ENCODE data around the gene TSPAN14. TPM values are rescaled to one million over a fixed set of nuclear protein-coding genes. Genes with fewer than 3 reads are reported as not detected.

TSPAN14 gene
- total RNA-seq, 2 experiments from 2014 or later = 43.9 to 45.5 TPM

GRCh38 chr10:80407812-80408241 is 46.3 kb upstream of the TSPAN14 start:
- CTCF ChIA-PET = interaction anchor here (0.7 to 4.1 kb wide), 9 partner anchors 26 to 104 kb away, joined by 3 to 34 read pairs (median 4); no protein-coding TSS in a partner anchor
- Mint-ChIP-seq H3K4me3 (peak overlapping the region; percentile 76), H3K27ac (peak overlapping the region; percentile 81), H3K9me3 (no peaks in the 10 kb centered on the region), H3K36me3 (ENCODE audit: low read depth) (no peaks in the 10 kb centered on the region), H3K4me1 (ENCODE audit: low read depth) (peaks cover 27% of the 10 kb centered on the region), H3K27me3 (peaks cover 3% of the 10 kb centered on the region)
- POLR2A ChIA-PET = interaction anchor here (0.6 to 1.8 kb wide), 7 partner anchors 16 to 119 kb away, joined by 3 to 6 read pairs (median 4); no protein-coding TSS in a partner anchor
- ATAC-seq (peak; percentile 71), DNase-seq (peak; percentile 83)
- intact Hi-C loops (cut with micrococcal nuclease) = no loop called here
- no peak for TF ChIP-seq CTCF (IDR thresholded peaks at IDR 0.05)

- ChIA-PET CTCF (interaction anchor here (0.7 to 5.7 kb wide), 9 partner anchors 29 to 103 kb away, joined by 3 to 39 read pairs (median 4); no protein-coding TSS in a partner anchor), POLR2A (interaction anchor here (0.6 to 1.8 kb wide), 5 partner anchors 36 to 118 kb away, joined by 3 to 6 read pairs (median 4); no protein-coding TSS in a partner anchor)
- Mint-ChIP-seq H3K36me3 (ENCODE audit: low read depth) (no peaks in the 10 kb centered on the region), H3K27ac (peak within 1 kb of the TSS; percentile 81), H3K9me3 (no peaks in the 10 kb centered on the region), H3K4me1 (ENCODE audit: low read depth) (peaks cover 34% of the 10 kb centered on the region), H3K4me3 (peak within 1 kb of the TSS; percentile 76), H3K27me3 (peaks cover 3% of the 10 kb centered on the region)
- peak; percentile 92 for ATAC-seq
- TF ChIP-seq CTCF (IDR thresholded peaks at IDR 0.05) = no peak
- intact Hi-C loops (cut with micrococcal nuclease) = no loop called here
- peak; percentile 92 for DNase-seq
Measured at GRCh38 chr10:80408242-80409101, 45.6 kb upstream of the TSPAN14 start, which contains the start of gene PRXL2A. Gene PRXL2A, plus strand, starts transcription at chr10:80408551. Its CDS starts 11,917 bp downstream, at chr10:80420468.

GRCh38 chr10:80409121-80409520 is 45.0 kb upstream of the TSPAN14 start:
- H3K36me3 Mint-ChIP-seq (ENCODE audit: low read depth) = no peaks in the 10 kb centered on the region
- intact Hi-C loops (cut with micrococcal nuclease) = no loop called here
- peak overlapping the region; percentile 61 for H3K27ac Mint-ChIP-seq
- TF ChIP-seq CTCF (IDR thresholded peaks at IDR 0.05) = no peak
- H3K4me3 Mint-ChIP-seq = peak overlapping the region; percentile 76
- ChIA-PET CTCF (interaction anchor here (1.3 to 5.7 kb wide), 3 partner anchors 31 to 96 kb away, joined by 4 to 39 read pairs (median 21); no protein-coding TSS in a partner anchor), POLR2A (no interaction called here)
- peaks cover 39% of the 10 kb centered on the region for H3K4me1 Mint-ChIP-seq (ENCODE audit: low read depth)
- H3K9me3 Mint-ChIP-seq = no peaks in the 10 kb centered on the region
- ATAC-seq = no peak
- H3K27me3 Mint-ChIP-seq = peaks cover 3% of the 10 kb centered on the region
- no peak for DNase-seq

- Mint-ChIP-seq H3K27me3 (peaks cover 3% of the 10 kb centered on the region), H3K4me3 (peak overlapping the region; percentile 55), H3K27ac (no peak overlapping the region), H3K4me1 (ENCODE audit: low read depth) (peaks cover 41% of the 10 kb centered on the region), H3K9me3 (no peaks in the 10 kb centered on the region), H3K36me3 (ENCODE audit: low read depth) (no peaks in the 10 kb centered on the region)
- ChIA-PET POLR2A (interaction anchor here (1.2 kb wide), 1 partner anchor 34 kb away, joined by 3 read pairs; no protein-coding TSS in a partner anchor), CTCF (interaction anchor here (1.1 to 5.7 kb wide), 5 partner anchors 22 to 95 kb away, joined by 3 to 39 read pairs (median 4); no protein-coding TSS in a partner anchor)
- no peak for DNase-seq
- intact Hi-C loops (cut with micrococcal nuclease) = no loop called here
- no peak for TF ChIP-seq CTCF (IDR thresholded peaks at IDR 0.05)
- no peak for ATAC-seq
Measured at GRCh38 chr10:80410122-80410521, 44.0 kb upstream of the TSPAN14 start.
